ENCODE data around the gene PDK4.

- no peak for TF ChIP-seq EZH2 (IDR thresholded peaks at IDR 0.05)
- TF ChIP-seq POLR2AphosphoS5 (IDR thresholded peaks at IDR 0.05; ENCODE audit: borderline replicate concordance, low read depth, low read length): no peak
Observed at GRCh38 chr7:95636140-95636940, 40.0 kb upstream of the PDK4 start.
